GM21723 (cell line): ENCODE data around the gene PRAMEF6.
"Not testable (repeated sequence)": the region's sequence is repeated elsewhere in the genome, so short reads cannot be mapped to it uniquely, and the experiment has no call there.

Experiments used
- ATAC-seq: cut with Tn5 transposase; IDR thresholded peaks from one replicate; pipeline ENCODE4 v1.9.1; 2021; ENCODE audit warnings: mild to moderate bottlenecking, moderate library complexity; ENCODE audit not compliant: unreplicated experiment

Gene PRAMEF6

GRCh38 chr1:12947480-12947879 is at the start of gene PRAMEF6:
PRAMEF6 (minus strand) TSS chr1:12947580; CDS start chr1:12942518, 5,062 bp downstream.
- not testable (repeated sequence) for ATAC-seq

GRCh38 chr1:12924368-12924767 is 23.0 kb downstream of the PRAMEF6 start:
- not testable (repeated sequence) for ATAC-seq

- not testable (repeated sequence) for ATAC-seq
Observed at GRCh38 chr1:12921749-12922148, 25.6 kb downstream of the PRAMEF6 start.

- ATAC-seq, result not testable (repeated sequence)
Observed at GRCh38 chr1:12916310-12916709, 31.1 kb downstream of the PRAMEF6 start, which contains the start of gene PRAMEF7. PRAMEF7 (plus strand) TSS chr1:12916610; CDS start chr1:12917693, 1,083 bp downstream.

GRCh38 chr1:12903793-12904572 is 43.4 kb downstream of the PRAMEF6 start:
- ATAC-seq, result not testable (repeated sequence)

- not testable (repeated sequence) for ATAC-seq
Observed at GRCh38 chr1:12899186-12899585, 48.2 kb downstream of the PRAMEF6 start.

GRCh38 chr1:12898170-12898569 is 49.2 kb downstream of the PRAMEF6 start, which contains the start of gene PRAMEF10:
PRAMEF10 (minus strand) TSS chr1:12898270; CDS start chr1:12895847, 2,423 bp downstream.
- ATAC-seq, result not testable (repeated sequence)
